ENCODE results near the gene AGO3. TPM values are rescaled to one million over a fixed set of nuclear protein-coding genes. Genes with fewer than 3 reads are reported as not detected.

The AGO3 gene
- total and polyA plus RNA-seq, 4 experiments from 2014 or later: 11.2 to 47.3 (median 29.5) TPM

DNA sequence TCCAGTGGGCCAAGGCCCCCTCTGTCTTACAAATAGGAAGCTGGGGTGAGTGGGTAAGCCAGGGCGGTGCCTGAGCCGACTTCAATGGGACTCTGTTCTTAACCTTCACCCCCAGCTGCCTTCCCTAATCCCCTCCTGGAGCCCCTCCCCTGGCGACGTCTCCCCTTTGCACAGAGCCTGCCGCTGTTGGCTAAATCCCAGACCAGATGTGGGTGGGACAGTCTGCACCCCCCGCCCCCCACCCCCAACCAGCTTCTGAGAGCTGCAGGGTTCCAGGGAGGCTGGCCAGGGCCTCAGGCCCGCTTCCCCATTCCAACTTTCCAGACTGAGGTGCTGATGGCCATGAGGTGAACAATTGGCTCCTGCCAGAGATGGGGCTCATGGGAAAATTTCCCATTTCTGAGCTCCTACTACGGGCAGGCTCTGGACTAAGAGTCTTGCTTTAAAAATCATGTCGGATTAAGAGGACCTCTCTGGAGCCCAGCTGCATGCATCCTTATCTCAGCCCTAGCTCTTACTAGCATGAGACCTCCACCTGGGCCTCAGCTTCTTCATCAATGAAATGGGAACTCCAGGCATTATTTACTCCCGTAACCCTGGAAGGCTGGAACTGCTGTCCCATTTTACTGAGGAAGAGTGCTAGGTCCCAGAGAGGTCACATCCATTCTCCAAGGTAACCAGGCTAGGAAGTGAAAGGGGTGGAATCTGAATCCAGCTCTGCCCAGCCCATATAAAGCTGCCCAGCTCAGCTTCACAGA is 187.7 kb downstream of the AGO3 start:
- no peak for DNase-seq
- no peak overlapping the region for H3K27ac Mint-ChIP-seq
- POLR2A ChIA-PET (ENCODE audit: partially characterized antibody): no interaction called here
- no peaks in the 10 kb centered on the region for H3K36me3 Mint-ChIP-seq
- H3K9me3 ChIP-seq (ENCODE audit: control insufficient read depth in 1 of 2, low read length in 2 of 2): no peaks in the 10 kb centered on the region
- H3K4me3 ChIP-seq (ENCODE audit: low read length in 2 of 2): no peak overlapping the region
- H3K4me1 Mint-ChIP-seq: peaks cover 4 to 9% (median 6%) of the 10 kb centered on the region in 4 donors
- no peak overlapping the region for H3K27ac ChIP-seq (ENCODE audit: low read depth, low read length)
- intact Hi-C loops (cut with micrococcal nuclease): no loop called here
- no peak overlapping the region for H3K4me3 Mint-ChIP-seq
- CTCF ChIA-PET (ENCODE audit: partially characterized antibody): interaction anchor here (0.8 to 1.0 kb wide), 2 partner anchors 16 to 17 kb away, joined by 3 read pairs; no protein-coding TSS in a partner anchor
- H3K27me3 ChIP-seq (ENCODE audit: insufficient read depth, low read length): peaks cover 6% of the 10 kb centered on the region
- H3K9me3 Mint-ChIP-seq: no peaks in the 10 kb centered on the region
- H3K27me3 Mint-ChIP-seq: peaks cover 17 to 22% of the 10 kb centered on the region in 2 donors
- H3K36me3 ChIP-seq (ENCODE audit: insufficient read depth, low read length): no peaks in the 10 kb centered on the region
- no peaks in the 10 kb centered on the region for H3K4me1 ChIP-seq (ENCODE audit: insufficient read depth, low read length)

- no peak overlapping the region for H3K4me3 Mint-ChIP-seq
- no peak overlapping the region for H3K27ac Mint-ChIP-seq
- Histone ChIP-seq H3K27ac (ENCODE audit: low read depth, low read length) (no peak overlapping the region), H3K27me3 (ENCODE audit: insufficient read depth, low read length) (peaks cover 14% of the 10 kb centered on the region), H3K9me3 (ENCODE audit: control insufficient read depth in 1 of 2, low read length in 2 of 2) (no peaks in the 10 kb centered on the region), H3K4me3 (ENCODE audit: low read length in 2 of 2) (no peak overlapping the region), H3K36me3 (ENCODE audit: insufficient read depth, low read length) (no peaks in the 10 kb centered on the region), H3K4me1 (ENCODE audit: insufficient read depth, low read length) (no peaks in the 10 kb centered on the region)
- ChIA-PET POLR2A (ENCODE audit: partially characterized antibody) (no interaction called here), CTCF (ENCODE audit: partially characterized antibody) (interaction anchor here (1.0 kb wide), 1 partner anchor 16 kb away, joined by 3 read pairs; no protein-coding TSS in a partner anchor)
- intact Hi-C loops (cut with micrococcal nuclease): no loop called here
- H3K4me1 Mint-ChIP-seq: peaks cover 4 to 14% (median 7%) of the 10 kb centered on the region in 4 donors
- H3K36me3 Mint-ChIP-seq: no peaks in the 10 kb centered on the region
- no peaks in the 10 kb centered on the region for H3K9me3 Mint-ChIP-seq
- peaks cover 23 to 30% of the 10 kb centered on the region in 2 donors for H3K27me3 Mint-ChIP-seq
- DNase-seq: no peak
Measured at GRCh38 chr1:36119456-36119855, 188.6 kb downstream of the AGO3 start.

Other genes with a start within 250 kb of the AGO3 start
- gene C1orf216, start 212.2 kb upstream of the AGO3 start, total RNA-seq: 10 to 100 TPM in 1 of 2 experiments, 1 to 10 TPM in 1; 8.5 to 10.8 TPM
- gene C1orf216, start 212.2 kb upstream of the AGO3 start, polyA plus RNA-seq: 10 to 100 TPM; 13.8 to 15.2 TPM
- under 1 TPM; 0.28 to 0.90 TPM for gene CLSPN, start 161.1 kb upstream of the AGO3 start, total RNA-seq
- gene CLSPN, start 161.1 kb upstream of the AGO3 start, polyA plus RNA-seq: under 1 TPM; 0.17 to 0.43 TPM
- gene AGO4, start 123.1 kb upstream of the AGO3 start, total RNA-seq: 10 to 100 TPM; 30.1 to 32.9 TPM
- 10 to 100 TPM in 1 of 2 donors, 1 to 10 TPM in 1; 3.6 to 13.6 TPM for gene AGO4, start 123.1 kb upstream of the AGO3 start, polyA plus RNA-seq
- gene AGO1, start 47.9 kb upstream of the AGO3 start, total RNA-seq: 10 to 100 TPM; 26.5 to 27.3 TPM
- gene AGO1, start 47.9 kb upstream of the AGO3 start, polyA plus RNA-seq: 1 to 10 TPM; 7.4 to 9.0 TPM
- gene TEKT2, start 153.0 kb downstream of the AGO3 start, total RNA-seq: not detected
- gene TEKT2, start 153.0 kb downstream of the AGO3 start, polyA plus RNA-seq: not detected
- gene ADPRS, start 157.8 kb downstream of the AGO3 start, total RNA-seq: 10 to 100 TPM; 26.7 to 28.6 TPM
- gene ADPRS, start 157.8 kb downstream of the AGO3 start, polyA plus RNA-seq: 10 to 100 TPM; 25.7 to 31.5 TPM
- gene COL8A2, start 194.1 kb downstream of the AGO3 start, total RNA-seq: under 1 TPM; 0.25 to 0.26 TPM
- gene COL8A2, start 194.1 kb downstream of the AGO3 start, polyA plus RNA-seq: not detected
- 10 to 100 TPM; 51.8 to 56.4 TPM for gene TRAPPC3, start 218.4 kb downstream of the AGO3 start, total RNA-seq
- gene TRAPPC3, start 218.4 kb downstream of the AGO3 start, polyA plus RNA-seq: 100 to 1,000 TPM; 107 to 190 TPM
- gene MAP7D1, start 225.1 kb downstream of the AGO3 start, total RNA-seq: 100 to 1,000 TPM; 221 to 222 TPM
- gene MAP7D1, start 225.1 kb downstream of the AGO3 start, polyA plus RNA-seq: 10 to 100 TPM in 1 of 2 donors, 1 to 10 TPM in 1; 4.1 to 68.3 TPM